SK-N-SH treated with all-trans-retinoic acid at 6 μM for 48 hours (cell line): ENCODE data around the gene DLG5.

Experiments used
- ATAC-seq: fragments of 200-7000 bp; cut with Tn5 transposase; 3 replicates; pipeline ENCODE4 v1.9.1; 2020; ENCODE audit warnings: mild to moderate bottlenecking, moderate library complexity
- ARNTL ChIP-seq: fragments of 450-650 bp; formaldehyde crosslinking; IDR thresholded peaks from 2 replicates; pipeline ENCODE4 v1.5.0; 2020; ENCODE audit warnings: low read depth, mild to moderate bottlenecking, moderate library complexity, borderline replicate concordance
- BACH2 ChIP-seq: fragments of 250-450 bp; sonication (Bioruptor Pico); IDR thresholded peaks from 2 replicates; pipeline ENCODE4 v1.9.0; 2021; ENCODE audit warnings: mild to moderate bottlenecking, borderline replicate concordance
- CREB5 ChIP-seq: fragments of 250-450 bp; sonication (Bioruptor Pico); IDR thresholded peaks from 2 replicates; pipeline ENCODE4 v1.5.1; 2020; ENCODE audit warnings: low read depth, mild to moderate bottlenecking, moderate library complexity
- CSDC2 ChIP-seq: fragments of 250-450 bp; sonication (Bioruptor Pico); IDR thresholded peaks from 2 replicates; pipeline ENCODE4 v1.5.0; 2020; ENCODE audit warnings: mild to moderate bottlenecking, moderate library complexity
- ESRRG ChIP-seq: fragments of 250-450 bp; sonication (Bioruptor Pico); IDR thresholded peaks from 2 replicates; pipeline ENCODE4 v1.6.1; 2021; ENCODE audit warnings: mild to moderate bottlenecking
- GLIS3 ChIP-seq: fragments of 250-450 bp; sonication (Bioruptor Pico); IDR thresholded peaks from 2 replicates; pipeline ENCODE4 v1.5.0; 2020; ENCODE audit warnings: mild to moderate bottlenecking, moderate library complexity
- ISL1 ChIP-seq: fragments of 250-450 bp; sonication (Bioruptor Pico); IDR thresholded peaks from 2 replicates; pipeline ENCODE4 v2.1.2; 2022; ENCODE audit warnings: mild to moderate bottlenecking, moderate library complexity
- OSR1 ChIP-seq: fragments of 250-450 bp; sonication (Bioruptor Pico); IDR thresholded peaks from 2 replicates; pipeline ENCODE4 v1.8.0; 2022; ENCODE audit warnings: moderate library complexity, mild to moderate bottlenecking, inconsistent platforms
- POU6F1 ChIP-seq: fragments of 250-450 bp; sonication (Bioruptor Pico); IDR thresholded peaks from 2 replicates; pipeline ENCODE4 v1.8.0; 2021; ENCODE audit warnings: low read depth, mild to moderate bottlenecking, moderate library complexity, borderline replicate concordance
- PPARA ChIP-seq: fragments of 250-450 bp; sonication (Bioruptor Pico); IDR thresholded peaks from 2 replicates; pipeline ENCODE4 v1.5.0; 2020; ENCODE audit warnings: mild to moderate bottlenecking, borderline replicate concordance
- RARB ChIP-seq: fragments of 250-450 bp; sonication (Bioruptor Pico); IDR thresholded peaks from 2 replicates; pipeline ENCODE4 v1.8.0; 2021; ENCODE audit warnings: mild to moderate bottlenecking, moderate library complexity
- SNAI2 ChIP-seq: fragments of 250-450 bp; sonication (Bioruptor Pico); IDR thresholded peaks from 2 replicates; pipeline ENCODE4 v1.5.0; 2020; ENCODE audit warnings: mild to moderate bottlenecking, moderate library complexity
- TCF4 ChIP-seq: fragments of 250-450 bp; sonication (Bioruptor Pico); IDR thresholded peaks from 2 replicates; pipeline ENCODE4 v1.8.0; 2021; ENCODE audit warnings: mild to moderate bottlenecking, moderate library complexity, borderline replicate concordance
- TOX ChIP-seq: fragments of 250-450 bp; sonication (Bioruptor Pico); IDR thresholded peaks from 2 replicates; pipeline ENCODE4 v1.8.0; 2021; ENCODE audit warnings: mild to moderate bottlenecking, moderate library complexity, borderline replicate concordance
- TSHZ2 ChIP-seq: fragments of 250-450 bp; sonication (Bioruptor Pico); IDR thresholded peaks from 2 replicates; pipeline ENCODE4 v1.5.0; 2020; ENCODE audit warnings: mild to moderate bottlenecking, moderate library complexity
- ZC3H10 ChIP-seq: fragments of 250-450 bp; sonication (Bioruptor Pico); IDR thresholded peaks from 2 replicates; pipeline ENCODE4 v1.5.1; 2021; ENCODE audit warnings: mild to moderate bottlenecking, moderate library complexity
- ZFP3 ChIP-seq: fragments of 250-450 bp; sonication (Bioruptor Pico); IDR thresholded peaks from 2 replicates; pipeline ENCODE4 v1.5.0; 2020; ENCODE audit warnings: mild to moderate bottlenecking, moderate library complexity
- ZFP30 ChIP-seq: fragments of 450-650 bp; formaldehyde crosslinking; IDR thresholded peaks from 2 replicates; pipeline ENCODE4 v1.5.0; 2022; ENCODE audit warnings: mild to moderate bottlenecking, moderate library complexity
- ZNF565 ChIP-seq: fragments of 450-650 bp; formaldehyde crosslinking; conservative IDR thresholded peaks from 2 replicates; pipeline ENCODE4 v1.5.0; 2020; ENCODE audit warnings: low read depth, mild to moderate bottlenecking, moderate library complexity
- ZNF70 ChIP-seq: fragments of 450-650 bp; formaldehyde crosslinking; IDR thresholded peaks from 2 replicates; pipeline ENCODE4 v1.5.0; 2020; ENCODE audit warnings: mild to moderate bottlenecking, moderate library complexity
- TF ChIP-seq, protein P1 (sequence below): fragments of 250-450 bp; sonication (Bioruptor Pico); IDR thresholded peaks from 2 replicates; pipeline ENCODE4 v1.5.1; 2021; ENCODE audit warnings: mild to moderate bottlenecking, moderate library complexity
- TF ChIP-seq, protein P2 (sequence below): fragments of 250-450 bp; sonication (Bioruptor Pico); IDR thresholded peaks from 2 replicates; pipeline ENCODE4 v1.8.0; 2020; ENCODE audit warnings: mild to moderate bottlenecking, moderate library complexity, borderline replicate concordance

Gene DLG5

DNA sequence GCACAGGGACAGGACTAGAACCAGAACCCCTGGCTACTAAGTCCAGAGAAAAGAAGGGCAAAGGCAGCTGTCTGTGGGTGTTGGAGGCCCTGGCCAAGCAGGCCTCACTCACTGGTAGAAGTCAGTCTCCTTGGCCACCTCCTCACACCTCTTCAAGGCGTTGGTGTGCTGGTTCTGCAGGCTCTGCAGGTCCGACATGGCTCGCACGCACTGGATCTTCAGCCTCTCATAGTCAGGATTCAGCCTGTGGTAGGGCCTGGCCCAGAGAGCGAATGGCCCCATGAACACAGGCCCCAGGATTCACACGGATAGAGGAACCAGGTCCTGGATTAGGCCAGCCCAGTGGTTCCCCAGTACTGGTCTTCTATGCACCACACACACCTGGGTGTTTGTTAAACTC, 72.4 kb downstream of the DLG5 start:
- ATAC-seq = no peak

DNA sequence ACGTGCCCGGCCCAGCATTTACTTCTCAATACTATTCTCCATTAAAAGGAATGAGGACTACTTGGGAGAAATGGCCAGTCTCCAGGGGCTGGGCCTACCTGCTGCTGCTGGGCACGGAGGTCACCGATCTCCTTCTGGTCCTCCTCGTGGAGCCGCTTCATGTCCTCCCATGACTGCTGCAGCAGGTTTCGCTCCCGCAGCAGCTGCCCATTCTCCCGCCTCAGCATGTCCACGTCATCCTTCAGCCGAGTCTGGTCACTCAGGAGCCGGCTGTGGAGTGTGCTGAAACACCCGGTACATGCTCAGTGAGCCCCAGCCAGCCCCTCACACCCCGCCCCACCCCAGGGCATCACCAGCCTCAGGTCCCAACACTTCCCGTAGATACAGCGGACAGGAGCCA, 73.3 kb downstream of the DLG5 start:
- no peak for ATAC-seq
- TF ChIP-seq RARB (CRISPR knock-in tag) (no peak), TOX (CRISPR knock-in tag) (no peak), OSR1 (CRISPR knock-in tag) (no peak), GLIS3 (CRISPR knock-in tag) (no peak), CREB5 (CRISPR knock-in tag) (no peak), ZC3H10 (no peak), ISL1 (no peak), POU6F1 (CRISPR knock-in tag) (no peak), ESRRG (CRISPR knock-in tag) (no peak), ARNTL (CRISPR knock-in tag) (no peak), ZFP30 (CRISPR knock-in tag) (no peak), ZNF565 (no peak), TCF4 (CRISPR knock-in tag) (no peak), SNAI2 (CRISPR knock-in tag) (no peak)
- TF ChIP-seq, protein P1, sequence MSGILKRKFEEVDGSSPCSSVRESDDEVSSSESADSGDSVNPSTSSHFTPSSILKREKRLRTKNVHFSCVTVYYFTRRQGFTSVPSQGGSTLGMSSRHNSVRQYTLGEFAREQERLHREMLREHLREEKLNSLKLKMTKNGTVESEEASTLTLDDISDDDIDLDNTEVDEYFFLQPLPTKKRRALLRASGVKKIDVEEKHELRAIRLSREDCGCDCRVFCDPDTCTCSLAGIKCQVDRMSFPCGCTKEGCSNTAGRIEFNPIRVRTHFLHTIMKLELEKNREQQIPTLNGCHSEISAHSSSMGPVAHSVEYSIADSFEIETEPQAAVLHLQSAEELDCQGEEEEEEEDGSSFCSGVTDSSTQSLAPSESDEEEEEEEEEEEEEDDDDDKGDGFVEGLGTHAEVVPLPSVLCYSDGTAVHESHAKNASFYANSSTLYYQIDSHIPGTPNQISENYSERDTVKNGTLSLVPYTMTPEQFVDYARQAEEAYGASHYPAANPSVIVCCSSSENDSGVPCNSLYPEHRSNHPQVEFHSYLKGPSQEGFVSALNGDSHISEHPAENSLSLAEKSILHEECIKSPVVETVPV = no peak

More for the DNA sequence above, 72.4 kb downstream of the DLG5 start:
- TF ChIP-seq PPARA (CRISPR knock-in tag) (no peak), GLIS3 (CRISPR knock-in tag) (no peak), ZFP3 (CRISPR knock-in tag) (no peak), CSDC2 (CRISPR knock-in tag) (no peak), ESRRG (CRISPR knock-in tag) (no peak), TCF4 (CRISPR knock-in tag) (no peak), OSR1 (CRISPR knock-in tag) (no peak), ARNTL (CRISPR knock-in tag) (no peak), ZFP30 (CRISPR knock-in tag) (no peak), ZNF70 (CRISPR knock-in tag) (no peak), TSHZ2 (CRISPR knock-in tag) (no peak), BACH2 (CRISPR knock-in tag) (no peak), CREB5 (CRISPR knock-in tag) (no peak)
- TF ChIP-seq, protein P2, sequence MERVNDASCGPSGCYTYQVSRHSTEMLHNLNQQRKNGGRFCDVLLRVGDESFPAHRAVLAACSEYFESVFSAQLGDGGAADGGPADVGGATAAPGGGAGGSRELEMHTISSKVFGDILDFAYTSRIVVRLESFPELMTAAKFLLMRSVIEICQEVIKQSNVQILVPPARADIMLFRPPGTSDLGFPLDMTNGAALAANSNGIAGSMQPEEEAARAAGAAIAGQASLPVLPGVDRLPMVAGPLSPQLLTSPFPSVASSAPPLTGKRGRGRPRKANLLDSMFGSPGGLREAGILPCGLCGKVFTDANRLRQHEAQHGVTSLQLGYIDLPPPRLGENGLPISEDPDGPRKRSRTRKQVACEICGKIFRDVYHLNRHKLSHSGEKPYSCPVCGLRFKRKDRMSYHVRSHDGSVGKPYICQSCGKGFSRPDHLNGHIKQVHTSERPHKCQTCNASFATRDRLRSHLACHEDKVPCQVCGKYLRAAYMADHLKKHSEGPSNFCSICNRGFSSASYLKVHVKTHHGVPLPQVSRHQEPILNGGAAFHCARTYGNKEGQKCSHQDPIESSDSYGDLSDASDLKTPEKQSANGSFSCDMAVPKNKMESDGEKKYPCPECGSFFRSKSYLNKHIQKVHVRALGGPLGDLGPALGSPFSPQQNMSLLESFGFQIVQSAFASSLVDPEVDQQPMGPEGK = no peak
- TF ChIP-seq, all 23 proteins: peak for 0
